SKM-1 treated with dmso at 0.1 percent for 144 hours (cell line): ENCODE results near the gene CREG1.
"Not testable (repeated sequence)": the region's sequence is repeated elsewhere in the genome, so short reads cannot be mapped to it uniquely, and the experiment has no call there.

Source experiments
- DNase-seq: peaks from one replicate; lab custom pipeline; 2025; ENCODE audit not compliant: unreplicated experiment; lab: John Stamatoyannopoulos, UW

CREG1 gene

DNA sequence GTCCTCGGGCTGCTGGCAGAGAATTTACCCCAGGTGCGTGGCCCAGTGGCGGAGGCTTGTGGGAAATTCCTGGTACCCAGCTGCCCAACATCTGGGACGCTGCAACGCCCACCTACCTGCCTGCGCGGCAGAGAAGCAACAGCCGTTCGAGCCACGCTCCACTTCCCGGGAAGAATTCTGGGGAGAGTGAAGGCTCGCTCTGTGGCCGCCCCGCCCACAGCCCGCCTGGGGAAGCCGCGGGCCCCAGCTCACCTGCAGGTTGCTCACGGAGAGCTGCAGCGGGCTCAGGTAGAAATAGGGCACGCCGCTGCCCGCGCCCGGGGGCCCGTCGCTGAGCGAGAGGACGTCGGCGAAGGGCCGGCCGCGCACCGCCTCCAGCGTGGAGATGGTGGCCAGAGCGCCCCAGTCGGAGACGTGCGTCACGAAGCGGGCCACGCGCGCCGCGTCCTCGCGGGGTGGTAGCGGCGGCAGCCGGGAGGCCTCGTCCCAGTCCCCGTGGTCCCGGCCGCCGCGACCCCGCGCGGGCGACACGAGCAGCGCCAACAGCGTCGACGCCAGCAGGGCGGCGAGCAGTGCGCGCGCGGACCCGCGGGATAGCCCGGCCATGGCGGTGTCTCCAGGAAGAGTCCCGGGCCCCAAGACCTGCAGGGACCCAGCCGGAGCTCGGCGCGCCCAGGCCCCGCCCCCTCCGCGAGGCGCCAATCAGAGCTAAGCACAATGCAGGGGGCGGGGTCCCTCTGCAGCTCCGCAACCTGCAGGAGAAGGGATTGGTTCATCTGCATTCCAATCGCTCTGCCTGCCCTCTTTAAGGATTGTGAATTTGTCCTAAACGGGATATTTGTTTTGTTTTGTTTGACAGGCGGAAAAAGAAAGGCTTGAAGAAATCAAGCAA lies at the start of gene CREG1:
CREG1 (minus strand) TSS at position 627 of the 892 bp plus-strand sequence.
- DNase-seq, result peak; percentile 96

DNA sequence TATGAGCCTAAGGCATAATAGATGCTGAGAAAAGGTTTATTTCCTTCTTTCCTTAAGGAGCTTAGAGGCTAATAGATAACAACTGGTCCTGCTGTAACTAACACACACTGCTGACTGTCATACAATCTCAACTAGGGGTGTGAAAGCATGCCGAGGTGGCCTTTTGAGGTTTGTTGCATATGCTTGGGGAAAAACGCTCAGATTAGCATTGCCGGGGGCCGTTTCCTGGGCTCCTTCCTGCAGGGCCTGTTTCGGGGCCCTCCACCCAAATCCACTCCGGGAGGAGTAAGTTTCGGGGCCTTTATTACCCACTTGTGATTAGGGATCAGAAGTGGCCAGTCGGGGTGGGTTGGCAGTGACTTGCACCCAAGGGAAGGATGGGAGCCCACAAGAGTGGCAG lies 49.3 kb upstream of the CREG1 start:
- DNase-seq, result no peak

GRCh38 chr1:167601442-167602383 lies 48.2 kb upstream of the CREG1 start:
- peak; percentile 100 for DNase-seq

DNA sequence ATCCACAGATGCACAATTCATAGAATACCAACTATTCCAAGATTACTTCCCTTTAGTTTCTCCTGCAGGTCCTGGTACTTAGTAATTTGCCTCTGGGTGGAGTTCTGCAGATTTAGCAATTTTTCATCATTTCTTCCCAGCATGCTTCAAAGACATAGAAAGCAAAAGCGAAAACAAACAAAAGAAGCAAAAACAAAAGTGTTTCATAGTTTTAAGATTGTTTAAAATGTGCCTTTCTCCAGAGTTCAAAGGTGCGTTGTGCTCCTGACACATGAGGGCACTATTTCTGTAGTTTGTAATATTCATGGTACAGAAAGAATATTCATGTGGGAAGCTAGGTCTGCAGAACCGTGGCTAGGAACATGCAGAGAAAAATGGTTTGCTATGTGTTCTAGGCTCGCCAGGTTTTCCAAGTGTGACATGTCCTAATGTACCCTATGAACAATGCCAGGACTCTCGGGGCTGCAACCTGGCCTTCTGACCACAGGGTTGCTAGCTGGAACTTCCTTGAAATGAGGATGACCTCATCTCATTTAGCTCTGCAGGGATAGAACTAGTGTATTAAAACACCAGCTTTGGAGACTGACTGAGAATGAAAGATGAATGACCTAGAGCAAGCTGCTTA lies 46.5 kb upstream of the CREG1 start:
- DNase-seq, result peak; percentile 88

DNA sequence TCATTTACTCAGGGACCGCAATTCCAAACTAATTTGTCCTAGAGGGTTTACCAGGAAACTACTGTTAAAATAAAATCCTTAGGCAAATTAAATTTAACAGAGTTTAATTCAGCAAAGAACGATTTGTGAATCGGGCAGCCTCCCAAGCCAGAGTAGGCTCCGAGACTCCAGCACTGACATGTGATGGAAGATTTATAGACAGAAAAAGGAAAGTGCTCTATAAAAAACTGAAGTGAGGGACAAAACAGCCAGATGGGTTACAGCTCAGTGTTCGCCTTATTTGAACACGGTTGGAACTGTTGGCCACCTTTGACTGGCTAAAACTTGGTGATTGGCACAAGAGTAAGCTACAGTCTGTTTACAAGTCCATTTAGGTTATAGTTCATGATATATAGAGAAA lies 41.3 kb upstream of the CREG1 start:
- DNase-seq, result no peak

GRCh38 chr1:167593860-167594259 lies 40.3 kb upstream of the CREG1 start:
- DNase-seq, result no peak

DNA sequence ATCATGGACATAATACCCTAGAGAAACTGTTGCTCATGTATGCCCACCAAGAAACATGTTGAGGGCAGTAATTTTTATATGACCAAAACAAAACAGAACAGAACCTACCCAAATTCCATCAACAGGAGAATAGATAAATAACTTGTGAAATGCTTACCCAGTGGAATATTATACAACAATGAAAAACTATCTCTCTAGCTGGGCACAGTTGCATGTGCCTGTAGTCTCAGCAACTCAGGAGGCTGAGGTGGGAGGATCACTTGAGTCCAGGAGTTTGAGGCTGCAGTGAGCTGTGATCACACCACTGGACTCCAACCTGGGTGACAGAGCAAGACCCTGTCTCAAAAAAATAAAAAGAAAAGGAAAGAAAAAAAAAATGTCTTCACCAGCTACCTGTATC lies 38.9 kb upstream of the CREG1 start:
- no peak for DNase-seq

DNA sequence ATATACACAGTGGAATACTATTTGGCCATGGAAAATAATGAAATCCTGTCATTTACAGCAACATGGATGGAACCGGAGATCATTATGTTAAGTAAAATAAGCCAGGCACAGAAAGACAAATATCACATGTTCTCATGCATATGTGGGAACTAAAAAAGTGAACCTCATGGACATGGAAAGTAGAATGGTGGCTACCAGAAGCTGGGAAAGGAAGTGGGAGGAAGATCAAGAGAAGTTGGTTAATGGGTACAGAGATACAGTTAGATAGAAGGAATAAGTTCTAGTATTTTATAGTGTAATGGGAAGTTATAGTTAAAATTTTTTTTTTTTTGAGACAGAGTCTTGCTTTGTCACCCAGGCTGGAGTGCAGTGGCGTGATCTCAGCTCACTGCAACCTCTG lies 34.8 kb upstream of the CREG1 start:
- no peak for DNase-seq

DNA sequence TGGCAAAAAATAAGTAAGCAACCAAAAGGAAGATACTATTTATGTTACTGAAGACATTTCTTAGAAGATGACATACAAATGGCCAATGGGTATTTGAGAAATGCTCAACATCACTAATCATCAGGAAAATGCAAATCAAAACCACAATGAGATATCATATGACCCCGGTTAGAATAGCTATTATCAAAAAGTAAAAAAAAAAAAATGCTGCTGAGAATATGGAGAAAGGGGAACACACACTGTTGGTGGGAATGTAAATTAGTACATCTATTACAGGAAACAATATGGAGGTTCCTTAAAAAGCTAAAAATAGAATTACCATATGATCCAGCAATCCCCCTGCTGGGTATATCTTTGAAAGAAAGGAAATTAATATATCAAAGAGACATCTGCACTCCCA lies 34.3 kb upstream of the CREG1 start:
- no peak for DNase-seq

- no peak for DNase-seq
These were observed 33.8 kb upstream of the CREG1 start for GRCh38 chr1:167587342-167587741.

DNA sequence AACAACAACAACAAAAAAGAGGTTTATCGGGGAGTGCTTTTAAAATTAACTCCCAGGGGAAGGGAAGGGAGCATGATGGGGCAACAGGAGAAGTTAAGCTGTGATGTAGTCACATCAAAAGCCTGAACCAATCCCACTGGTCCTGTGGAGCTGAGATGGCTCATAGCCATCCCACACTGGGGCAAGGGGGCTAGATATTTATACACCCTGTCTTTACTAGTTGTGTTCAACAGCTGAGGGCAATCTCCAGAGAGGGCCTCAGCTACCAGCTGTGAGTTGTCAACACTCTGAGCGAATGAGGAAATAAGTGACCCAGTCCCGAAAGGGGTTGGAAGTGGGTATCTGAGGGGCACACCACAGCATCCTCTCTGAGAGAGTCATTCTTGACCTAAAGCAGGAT lies 31.0 kb upstream of the CREG1 start:
- DNase-seq, result no peak

- no peak for DNase-seq
These were observed 29.2 kb upstream of the CREG1 start for GRCh38 chr1:167582722-167583121.

- DNase-seq, result no peak
These were observed 28.5 kb upstream of the CREG1 start for GRCh38 chr1:167582064-167582463.

DNA sequence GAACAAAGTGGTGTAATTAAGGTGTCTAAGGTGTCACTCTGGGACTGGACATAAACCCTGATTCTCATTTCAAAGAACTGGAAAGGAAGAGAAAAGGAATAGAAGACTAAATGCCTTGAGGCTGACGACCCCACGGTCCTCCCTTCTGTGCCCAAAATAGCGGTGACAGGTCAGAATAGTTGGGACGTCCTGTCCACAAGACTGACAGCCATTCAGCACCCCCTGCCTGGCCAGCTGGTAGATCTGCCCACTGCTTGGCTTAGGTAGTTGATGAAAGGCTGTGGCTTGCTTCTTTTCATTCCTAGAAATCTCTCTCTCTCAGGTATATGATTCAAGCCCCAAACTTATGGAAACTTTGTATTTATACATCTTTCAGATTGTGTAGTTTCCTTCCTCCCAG lies 26.4 kb upstream of the CREG1 start:
- no peak for DNase-seq

GRCh38 chr1:167578939-167579521 lies 25.5 kb upstream of the CREG1 start:
- DNase-seq, result no peak

DNA sequence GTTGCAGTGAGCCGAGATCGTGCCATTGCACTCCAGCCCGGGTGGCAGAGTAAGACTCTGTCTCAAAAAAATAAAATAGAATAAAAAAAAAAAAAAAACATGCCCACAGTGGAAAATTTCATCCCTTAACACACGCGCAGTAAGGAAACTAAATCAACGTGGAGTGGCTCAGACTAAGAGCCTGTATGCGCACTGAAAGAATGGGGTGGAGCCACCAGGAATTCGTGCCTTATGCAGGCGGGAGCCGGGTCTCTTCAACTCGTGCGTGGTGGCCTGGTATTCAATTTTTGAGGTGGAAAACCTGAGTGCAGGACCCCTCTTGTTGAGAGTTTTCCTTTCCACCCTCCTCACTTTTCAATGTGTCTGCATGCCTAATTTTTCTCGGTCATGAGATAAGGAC lies 22.1 kb upstream of the CREG1 start:
- DNase-seq, result no peak

GRCh38 chr1:167573035-167573434 lies 19.5 kb upstream of the CREG1 start:
- no peak for DNase-seq

GRCh38 chr1:167570712-167571111 lies 17.1 kb upstream of the CREG1 start:
- DNase-seq, result not testable (repeated sequence)

DNA sequence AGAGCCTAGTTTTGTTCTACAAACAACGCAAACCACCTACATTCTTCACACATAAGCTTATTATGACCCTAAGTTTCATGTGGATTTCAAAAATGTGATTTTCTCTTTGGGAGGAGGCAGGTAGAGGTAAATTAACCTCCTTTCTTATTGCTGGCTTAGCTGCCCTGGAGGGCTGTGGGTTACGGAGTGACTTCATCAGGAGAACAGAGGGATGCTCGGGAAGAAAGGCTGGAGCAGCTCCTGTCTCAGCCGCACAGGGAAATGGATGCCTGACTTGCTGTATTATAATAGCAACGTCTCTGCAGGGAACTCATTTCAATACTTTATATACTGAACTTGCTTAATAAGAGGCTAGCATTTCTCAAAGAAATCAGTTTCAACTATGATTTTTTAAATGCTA lies 14.1 kb upstream of the CREG1 start:
- DNase-seq, result no peak

DNA sequence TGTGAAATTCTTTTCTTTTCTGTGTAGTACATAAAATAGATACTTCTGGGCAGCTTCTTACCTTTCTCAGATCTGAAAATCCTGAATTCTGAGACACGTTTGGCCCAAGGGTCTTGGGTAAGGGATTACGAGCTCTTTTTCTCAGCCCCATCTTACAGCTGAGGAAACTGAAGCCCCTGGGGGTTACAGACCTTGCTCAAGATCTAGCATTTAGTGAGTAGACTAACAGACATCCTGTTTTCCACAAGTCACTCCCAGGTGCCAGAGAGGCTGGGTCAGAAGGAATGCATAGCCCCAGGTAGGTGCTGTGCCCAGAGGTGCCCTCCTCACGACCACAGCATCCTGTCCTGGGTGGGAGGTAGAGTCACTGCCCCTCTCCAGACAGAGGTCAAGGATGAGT lies 13.2 kb upstream of the CREG1 start:
- DNase-seq, result no peak

DNA sequence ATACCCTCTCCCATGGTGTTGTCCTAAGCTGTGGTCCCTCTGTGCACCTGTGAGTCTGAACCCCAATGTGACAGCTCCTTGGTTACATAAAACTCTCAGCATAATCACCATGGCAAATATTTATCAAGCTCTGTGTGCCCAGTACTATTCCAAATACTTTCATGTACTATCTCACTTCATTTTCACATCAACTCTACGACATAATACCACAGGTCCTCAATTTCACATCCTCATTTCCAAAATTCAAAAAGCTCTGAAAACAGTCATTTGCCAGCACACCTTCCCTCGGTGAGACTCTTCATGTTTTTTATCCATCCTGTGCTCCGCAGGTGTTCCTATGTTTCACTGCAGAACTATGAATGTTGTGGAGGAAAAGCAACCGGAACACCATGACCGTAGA lies 12.4 kb upstream of the CREG1 start:
- DNase-seq, result no peak
